ENCODE results near the gene NXT2.

- TF ChIP-seq CTCF (IDR thresholded peaks at IDR 0.05) (no peak), REST (IDR thresholded peaks at IDR 0.05; ENCODE audit: low read depth, low read length) (no peak), EP300 (IDR thresholded peaks at IDR 0.05; ENCODE audit: borderline replicate concordance in 1 of 2, low read depth in 1 of 2, low read length in 1 of 2) (no peak)
Measured at GRCh38 chrX:109534933-109535332, 1.7 kb upstream of the NXT2 start.

Data from SK-N-SH (cell line).